ENCODE measurements around the gene DFFA. TPM values are rescaled to one million over a fixed set of nuclear protein-coding genes. Genes with fewer than 3 reads are reported as not detected.
A peak's percentile ranks its signal among the peaks of the same experiment; 100 is the strongest.

Gene DFFA
- total and polyA plus RNA-seq, 9 of the 15 experiments (the other 6 are each of a cell fraction or from before 2014, with no cell fraction given): 39.6 to 74.8 (median 59.2) TPM

GRCh38 chr1:10472220-10473144 is at the start of gene DFFA (continued):
- TF ChIP-seq ZBTB11 (CRISPR knock-in tag; IDR thresholded peaks at IDR 0.05) (peak in 1 of 3 experiments; percentile 93; a peak in 2 of 6 replicates), RBM15 (IDR thresholded peaks at IDR 0.05; ENCODE audit: insufficient read depth, low read length) (no peak), ETV5 (CRISPR knock-in tag; IDR thresholded peaks at IDR 0.05; ENCODE audit: low read depth) (peak; percentile 89; the same call in 1 of the 2 replicates), ATF6 (CRISPR knock-in tag; IDR thresholded peaks at IDR 0.05) (no peak; the same call in 1 of the 2 replicates), HES1 (IDR thresholded peaks at IDR 0.05; ENCODE audit: low read depth) (no peak), ATF3 (IDR thresholded peaks at IDR 0.05) (no peak), ATF3 (CRISPR knock-in tag; conservative IDR thresholded peaks at IDR 0.05) (0 out of 2 replicates have a peak, but pooled peaks have one; percentile 48), THRAP3 (IDR thresholded peaks at IDR 0.05; ENCODE audit: borderline replicate concordance) (no peak), SREBF2 (CRISPR knock-in tag; IDR thresholded peaks at IDR 0.05) (no peak), MLLT1 (IDR thresholded peaks at IDR 0.05) (no peak; a peak in 1 of 4 replicates), TOE1 (IDR thresholded peaks at IDR 0.05; ENCODE audit: borderline replicate concordance) (peak; percentile 91), TOE1 (CRISPR knock-in tag; IDR thresholded peaks at IDR 0.05; ENCODE audit: borderline replicate concordance, low read depth) (0 out of 2 replicates have a peak, but pooled peaks have one; percentile 54), NFIX (CRISPR knock-in tag; IDR thresholded peaks at IDR 0.05; ENCODE audit: low read depth) (no peak), ETV6 (IDR thresholded peaks at IDR 0.05; ENCODE audit: borderline replicate concordance in 1 of 2, low read depth in 2 of 2, low read length in 1 of 2) (no peak), ETV6 (CRISPR knock-in tag; IDR thresholded peaks at IDR 0.05; ENCODE audit: borderline replicate concordance) (peak; percentile 77; the same call in 1 of the 2 replicates), SREBF1 (IDR thresholded peaks at IDR 0.05; ENCODE audit: borderline replicate concordance, low read depth, low read length) (peak; percentile 89; the same call in 1 of the 2 replicates)

All from K562 (cell line).